Sigmoid colon (tissue), 7 donors: ENCODE measurements around the gene TMEM229B. TPM values are rescaled to one million over a fixed set of nuclear protein-coding genes. Genes with fewer than 3 reads are reported as not detected.
A peak's percentile ranks its signal among the peaks of the same experiment; 100 is the strongest.

ENCODE experiments used
- DNase-seq: peaks from one replicate; pipeline ENCODE4 v3.0.0-alpha.2; 2019
- H3K27ac ChIP-seq, 4 donors: fragments of 200-600 bp; sonication (generic); one replicate each; pipeline ENCODE4 v1.5.1; 2016 to 2019; ENCODE audit warnings: mild to moderate bottlenecking in 1 of 4
- H3K27me3 ChIP-seq, 3 donors: fragments of 200-600 bp; sonication (generic); one replicate each; pipeline ENCODE4 v1.5.1; 2019; ENCODE audit warnings: mild to moderate bottlenecking in 1 of 3
- H3K36me3 ChIP-seq, 4 donors: fragments of 200-600 bp; sonication (generic); one replicate each; pipeline ENCODE4 v1.5.1; 2016 to 2019
- H3K4me1 ChIP-seq, 4 donors: fragments of 200-600 bp; sonication (generic); one replicate each; pipeline ENCODE4 v1.5.1; 2017 to 2019
- H3K4me3 ChIP-seq, 4 donors: fragments of 200-600 bp; sonication (generic); one replicate each; pipeline ENCODE4 v1.5.1; 2017 to 2019; ENCODE audit warnings: mild to moderate bottlenecking in 2 of 4, moderate library complexity in 1 of 4
- H3K9me3 ChIP-seq, 4 donors: fragments of 200-600 bp in 3 of 4; sonication (generic) in 3 of 4; one replicate each; pipeline versions ENCODE4 v1.5.1 to v1.6.1; 2013 to 2019
- EP300 ChIP-seq, 4 donors: sonication (generic); formaldehyde crosslinking; IDR thresholded peaks; one replicate each; pipeline ENCODE4 v1.6.1; 2017; ENCODE audit warnings: antibody characterized with exemption in 4 of 4
- POLR2A ChIP-seq, 2 donors: fragments of 450-650 bp; IDR thresholded peaks; one replicate each; pipeline ENCODE4 v1.6.1; 2016; ENCODE audit warnings: antibody characterized with exemption in 2 of 2, mild to moderate bottlenecking in 2 of 2, moderate library complexity in 2 of 2
- POLR2AphosphoS5 ChIP-seq, 4 donors: sonication (generic); formaldehyde crosslinking; IDR thresholded peaks; one replicate each; pipeline ENCODE4 v1.6.1; 2017; ENCODE audit warnings: antibody characterized with exemption in 4 of 4
- WGBS, 2 donors: extraction: QIAGEN DNeasy Blood & Tissue Kit; methylation state at CpG; one replicate each; pipeline ENCODE4 v1.1.7; 2013; 5-methylcytosine and 5-hydroxymethylcytosine counted together
- intact Hi-C: fragments of 100-400 bp; cut with DNase I; formaldehyde crosslinking; loops from one replicate; pipeline ENCODE4 v1.15.1; 2023
- polyA plus RNA-seq, 3 donors: library from polyadenylated mRNA; stranded (reverse); fragments of 200-250 nt; gene quantifications; one replicate each; pipeline ENCODE4 v1.2.3, GENCODE V29; 2013
- total RNA-seq, 4 donors: library from RNA; depleted of rRNA; stranded (reverse); fragments of >200 nt; gene quantifications; one replicate each; pipeline ENCODE4 v1.1.0, GENCODE V29; 2016
- TF ChIP-seq, protein P1 (sequence below), 4 experiments: fragments of 450-650 bp in 3 of 4; fragments of 200-600 bp in 1 of 4; IDR thresholded peaks; one replicate each; pipeline ENCODE4 v1.5.1; 2016 to 2019; ENCODE audit warnings: antibody characterized with exemption in 4 of 4, mild to moderate bottlenecking in 3 of 4, moderate library complexity in 2 of 4
- donor health status: healthy with polysubstance abuse.
- donor health status: Bipolar disorder and iron deficiency.
- donor health status: healthy.

Gene TMEM229B
- total and polyA plus RNA-seq, 7 donors = 1.2 to 16.4 (median 6.1) TPM

DNA sequence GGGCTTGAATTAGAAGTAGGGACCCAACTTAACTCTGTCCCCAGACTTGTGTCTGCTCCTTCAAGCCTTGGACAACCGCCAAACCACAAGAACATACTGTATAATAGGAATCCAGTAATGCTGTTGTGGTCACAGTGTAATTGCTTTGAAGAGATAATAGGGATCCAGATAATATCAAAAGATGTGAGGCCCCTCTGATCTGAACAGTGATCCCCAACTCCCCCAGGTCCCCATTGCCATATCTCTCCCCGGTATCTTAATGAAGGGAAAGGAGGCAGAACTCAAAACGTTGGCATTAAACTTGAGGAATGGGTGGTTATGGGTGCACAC is 36.1 kb upstream of the TMEM229B start:
- Histone ChIP-seq H3K4me1 (no peaks in the 10 kb centered on the region), H3K27ac (no peak overlapping the region), H3K27me3 (peaks cover 0 to 16% (median 0%) of the 10 kb centered on the region in 3 donors), H3K9me3 (no peaks in the 10 kb centered on the region), H3K36me3 (no peaks in the 10 kb centered on the region), H3K4me3 (no peak overlapping the region)
- TF ChIP-seq POLR2A (IDR thresholded peaks at IDR 0.05) (no peak), POLR2AphosphoS5 (IDR thresholded peaks at IDR 0.05) (no peak), EP300 (IDR thresholded peaks at IDR 0.05) (no peak)
- TF ChIP-seq, protein P1, sequence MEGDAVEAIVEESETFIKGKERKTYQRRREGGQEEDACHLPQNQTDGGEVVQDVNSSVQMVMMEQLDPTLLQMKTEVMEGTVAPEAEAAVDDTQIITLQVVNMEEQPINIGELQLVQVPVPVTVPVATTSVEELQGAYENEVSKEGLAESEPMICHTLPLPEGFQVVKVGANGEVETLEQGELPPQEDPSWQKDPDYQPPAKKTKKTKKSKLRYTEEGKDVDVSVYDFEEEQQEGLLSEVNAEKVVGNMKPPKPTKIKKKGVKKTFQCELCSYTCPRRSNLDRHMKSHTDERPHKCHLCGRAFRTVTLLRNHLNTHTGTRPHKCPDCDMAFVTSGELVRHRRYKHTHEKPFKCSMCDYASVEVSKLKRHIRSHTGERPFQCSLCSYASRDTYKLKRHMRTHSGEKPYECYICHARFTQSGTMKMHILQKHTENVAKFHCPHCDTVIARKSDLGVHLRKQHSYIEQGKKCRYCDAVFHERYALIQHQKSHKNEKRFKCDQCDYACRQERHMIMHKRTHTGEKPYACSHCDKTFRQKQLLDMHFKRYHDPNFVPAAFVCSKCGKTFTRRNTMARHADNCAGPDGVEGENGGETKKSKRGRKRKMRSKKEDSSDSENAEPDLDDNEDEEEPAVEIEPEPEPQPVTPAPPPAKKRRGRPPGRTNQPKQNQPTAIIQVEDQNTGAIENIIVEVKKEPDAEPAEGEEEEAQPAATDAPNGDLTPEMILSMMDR (IDR thresholded peaks at IDR 0.05) = no peak
- intact Hi-C loops = no loop called here
- WGBS, 2 donors = 52 to 63% methylated on average over 3 of the region's 3 CpGs
- DNase-seq = peak; percentile 29

DNA sequence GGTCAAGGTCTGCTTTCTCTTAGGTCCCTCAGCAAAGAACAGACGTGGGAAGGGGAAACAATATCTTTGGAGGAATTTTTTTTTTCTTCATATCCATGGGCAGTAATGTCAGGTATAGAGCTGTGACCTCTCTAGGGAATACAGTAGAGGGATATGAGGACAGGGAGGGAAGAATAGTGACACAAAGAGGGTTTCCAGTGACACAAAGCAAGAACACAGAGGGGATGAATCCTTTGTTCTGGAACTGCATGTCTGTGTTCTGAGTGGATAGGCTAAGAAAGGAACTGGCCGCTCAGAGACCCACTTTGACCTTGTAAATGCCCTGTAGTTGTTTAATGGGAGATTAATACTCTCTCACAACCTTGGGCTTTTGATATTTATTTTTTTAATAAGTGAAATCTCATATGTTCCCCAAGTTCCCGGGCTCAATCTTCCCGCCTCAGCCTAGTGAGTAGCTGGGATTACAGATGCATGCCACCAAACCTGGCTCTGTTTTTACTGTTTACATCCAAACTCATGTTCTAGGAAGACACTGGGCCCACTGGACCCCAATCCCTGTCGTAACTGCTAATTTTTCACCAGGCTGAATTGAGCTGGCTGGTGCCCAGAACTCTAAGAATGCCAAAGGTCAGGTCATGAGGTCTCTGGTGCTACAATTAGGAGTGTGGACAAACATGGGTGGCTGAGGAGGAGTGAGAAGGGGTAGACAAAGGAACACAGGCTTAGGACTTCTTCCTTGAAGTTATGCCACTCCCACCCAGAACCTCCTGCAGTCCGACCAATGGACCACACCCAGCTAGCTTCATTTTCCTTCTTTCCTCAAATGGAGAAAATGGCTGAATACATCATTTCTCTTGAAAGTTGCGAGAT is 35.5 kb upstream of the TMEM229B start:
- no peaks in the 10 kb centered on the region for H3K4me1 ChIP-seq
- H3K36me3 ChIP-seq = no peaks in the 10 kb centered on the region
- DNase-seq = peak; percentile 0
- peaks cover 0 to 16% (median 0%) of the 10 kb centered on the region in 3 donors for H3K27me3 ChIP-seq
- no peak for TF ChIP-seq EP300 (IDR thresholded peaks at IDR 0.05)
- no peak for TF ChIP-seq POLR2A (IDR thresholded peaks at IDR 0.05)
- TF ChIP-seq POLR2AphosphoS5 (IDR thresholded peaks at IDR 0.05) = no peak
- TF ChIP-seq, protein P1 (IDR thresholded peaks at IDR 0.05) = no peak
- no peaks in the 10 kb centered on the region for H3K9me3 ChIP-seq
- no peak overlapping the region for H3K4me3 ChIP-seq
- 62 to 63% methylated on average over 7 of the region's 7 CpGs for WGBS, 2 donors
- H3K27ac ChIP-seq = no peak overlapping the region
- intact Hi-C loops = no loop called here

DNA sequence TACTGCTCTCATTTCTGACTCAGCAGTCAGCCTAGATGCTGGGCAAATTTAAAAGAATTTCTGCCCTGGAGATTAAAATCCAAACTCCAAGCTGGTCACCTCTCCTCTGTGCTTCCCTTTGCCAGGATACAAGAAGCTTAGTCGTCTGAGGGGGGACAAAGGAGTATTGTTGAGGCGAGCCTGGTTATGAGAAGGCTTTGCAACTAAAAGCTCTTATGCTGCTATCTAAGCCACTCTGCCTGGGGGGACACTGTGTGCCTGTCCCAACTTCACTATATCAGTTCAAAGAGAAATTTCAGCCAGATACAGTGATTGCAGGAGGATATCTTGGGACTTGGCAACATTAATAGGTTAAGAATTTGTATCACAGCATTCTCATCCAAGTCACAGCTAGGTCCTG is 33.7 kb upstream of the TMEM229B start:
- no peak overlapping the region for H3K4me3 ChIP-seq
- H3K4me1 ChIP-seq = peaks cover 0 to 3% (median under 1%) of the 10 kb centered on the region in 4 donors
- H3K27me3 ChIP-seq = peaks cover 0 to 16% (median 0%) of the 10 kb centered on the region in 3 donors
- WGBS, 2 donors = 63 to 67% methylated on average over 2 of the region's 2 CpGs
- H3K9me3 ChIP-seq = no peaks in the 10 kb centered on the region
- peak; percentile 26 for DNase-seq
- intact Hi-C loops = no loop called here
- no peaks in the 10 kb centered on the region for H3K36me3 ChIP-seq
- no peak overlapping the region for H3K27ac ChIP-seq
- TF ChIP-seq POLR2A (IDR thresholded peaks at IDR 0.05) (no peak), POLR2AphosphoS5 (IDR thresholded peaks at IDR 0.05) (no peak), EP300 (IDR thresholded peaks at IDR 0.05) (no peak)
- TF ChIP-seq, protein P1 (IDR thresholded peaks at IDR 0.05) = no peak

DNA sequence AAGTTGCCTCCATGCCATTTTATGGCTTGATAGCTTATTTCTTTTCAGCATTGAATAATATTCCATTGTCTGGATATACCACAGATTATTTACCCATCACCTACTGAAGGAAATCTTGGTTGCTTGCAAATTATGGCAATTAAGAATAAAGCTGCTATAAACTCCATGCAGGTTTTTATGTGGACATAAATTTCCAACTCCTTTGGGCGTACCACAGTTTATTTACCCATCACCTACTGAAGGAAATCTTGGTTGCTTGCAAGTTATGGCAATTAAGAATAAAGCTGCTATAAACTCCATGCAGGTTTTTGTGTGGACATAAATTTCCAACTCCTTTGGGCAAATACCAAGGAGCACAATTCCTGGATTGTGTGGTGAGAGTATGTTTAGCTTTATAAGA is 32.0 kb upstream of the TMEM229B start:
- H3K36me3 ChIP-seq = no peaks in the 10 kb centered on the region
- 16 to 61% methylated on average over 1 of the region's 1 CpG for WGBS, 2 donors
- H3K4me1 ChIP-seq = peaks cover 0 to 13% (median 7%) of the 10 kb centered on the region in 4 donors
- intact Hi-C loops = no loop called here
- peaks cover 0 to 10% (median 0%) of the 10 kb centered on the region in 3 donors for H3K27me3 ChIP-seq
- H3K4me3 ChIP-seq = no peak overlapping the region
- TF ChIP-seq EP300 (IDR thresholded peaks at IDR 0.05) = no peak
- TF ChIP-seq POLR2A (IDR thresholded peaks at IDR 0.05) = no peak
- no peaks in the 10 kb centered on the region for H3K9me3 ChIP-seq
- no peak overlapping the region for H3K27ac ChIP-seq
- DNase-seq = no peak

DNA sequence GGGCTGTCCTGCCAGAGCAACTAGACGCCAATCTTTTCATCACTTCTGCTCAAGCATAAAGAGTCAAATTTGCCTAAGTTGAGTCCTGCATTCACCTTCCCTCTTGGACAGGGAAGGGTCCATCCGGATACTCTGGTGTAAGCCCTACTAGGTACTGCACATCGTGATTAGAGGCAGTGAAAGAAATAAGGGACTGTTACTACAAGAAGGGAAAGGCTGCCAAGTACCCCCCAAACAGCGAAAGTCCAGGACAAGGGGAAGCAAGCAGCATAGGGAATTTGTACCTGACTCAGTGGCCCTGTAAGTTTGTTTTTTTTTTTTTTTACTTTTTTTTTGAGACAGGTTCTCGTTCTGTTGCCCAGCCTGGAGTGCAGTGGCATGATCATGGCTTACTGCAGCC is 30.9 kb upstream of the TMEM229B start:
- WGBS, 2 donors = 90 to 95% methylated on average over 5 of the region's 5 CpGs
- DNase-seq = no peak
- H3K27ac ChIP-seq = no peak overlapping the region
- TF ChIP-seq POLR2A (IDR thresholded peaks at IDR 0.05) (no peak), POLR2AphosphoS5 (IDR thresholded peaks at IDR 0.05) (no peak), EP300 (IDR thresholded peaks at IDR 0.05) (no peak)
- TF ChIP-seq, protein P1 (IDR thresholded peaks at IDR 0.05) = no peak
- peaks cover 0 to 3% (median 0%) of the 10 kb centered on the region in 3 donors for H3K27me3 ChIP-seq
- H3K4me3 ChIP-seq = no peak overlapping the region
- H3K4me1 ChIP-seq = peaks cover 0 to 17% (median 11%) of the 10 kb centered on the region in 4 donors
- H3K36me3 ChIP-seq = no peaks in the 10 kb centered on the region
- H3K9me3 ChIP-seq = no peaks in the 10 kb centered on the region
- intact Hi-C loops = loop anchor here (5.0 to 10.0 kb wide), 2 partner anchors 77 to 185 kb away; partner anchors contain the start of gene RDH12
